Measurements from ENCODE around the gene MDFI.

The MDFI gene

GRCh38 chr6:41683523-41684310 lies 45.4 kb downstream of the MDFI start:
- TF ChIP-seq CTCF (IDR thresholded peaks at IDR 0.05) = peak; percentile 84
- peak overlapping the region; percentile 18 for H3K27ac ChIP-seq

DNA sequence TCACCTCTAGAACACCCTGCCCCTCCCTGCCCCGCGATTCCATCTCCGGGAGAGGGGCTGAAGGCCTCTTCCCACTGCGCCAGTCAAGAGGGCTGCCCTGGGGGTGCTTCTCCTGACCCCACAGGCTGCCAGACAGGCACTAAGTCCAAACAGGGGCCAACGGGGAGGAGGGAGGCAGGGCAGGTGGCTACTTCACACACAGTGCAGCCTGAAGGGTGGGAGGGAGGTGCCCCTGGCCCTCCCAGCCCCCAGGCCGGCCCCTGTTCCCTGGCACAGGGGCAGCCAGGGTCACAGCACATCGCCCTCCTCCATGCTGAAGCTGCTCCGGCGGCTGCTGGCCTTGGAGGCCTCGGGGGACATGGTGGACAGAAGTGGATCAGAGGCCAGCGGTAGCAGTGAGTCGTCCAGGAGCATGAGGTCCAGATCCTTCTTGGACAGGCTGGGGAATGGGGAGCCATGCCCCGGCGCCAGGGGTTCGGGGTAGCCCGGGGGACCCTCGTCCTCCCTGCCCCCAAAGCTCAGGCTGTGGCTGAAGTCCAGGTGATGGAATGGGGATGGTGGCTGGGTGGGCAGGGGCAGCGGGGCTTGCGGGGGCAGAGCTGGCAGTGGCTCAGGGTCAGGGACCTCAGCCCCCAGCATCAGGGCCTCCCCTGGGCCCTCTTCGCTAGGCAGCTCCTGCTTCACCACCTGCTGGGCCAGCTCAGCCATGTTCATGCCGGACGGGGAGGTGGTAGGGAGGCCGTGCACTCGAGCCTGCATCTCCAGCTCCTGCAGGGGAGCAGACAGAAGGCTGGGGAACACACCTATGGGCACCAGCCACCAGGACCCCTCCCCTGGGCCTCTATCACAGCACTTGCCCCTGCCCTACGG lies 46.3 kb downstream of the MDFI start:
- no peak for TF ChIP-seq CTCF (IDR thresholded peaks at IDR 0.05)
- Histone ChIP-seq H3K9me3 (no peaks in the 10 kb centered on the region), H3K4me1 (ENCODE audit: control insufficient read depth in 1 of 2, insufficient read depth in 1 of 2, low read depth in 1 of 2, low read length in 1 of 2) (peaks cover 20% of the 10 kb centered on the region in 2 experiments), H3K4me3 (ENCODE audit: low read depth in 1 of 2, low read length in 1 of 2) (no peak overlapping the region), H3K27ac (no peak overlapping the region), H3K27me3 (peaks cover 10% of the 10 kb centered on the region), H3K36me3 (peaks cover 60% of the 10 kb centered on the region)

More at GRCh38 chr6:41683523-41684310, 45.4 kb downstream of the MDFI start:
- peaks cover 10% of the 10 kb centered on the region for H3K27me3 ChIP-seq
- H3K36me3 ChIP-seq = peaks cover 52% of the 10 kb centered on the region
- peaks cover 20% of the 10 kb centered on the region in 2 experiments for H3K4me1 ChIP-seq (ENCODE audit: control insufficient read depth in 1 of 2, insufficient read depth in 1 of 2, low read depth in 1 of 2, low read length in 1 of 2)
- peak overlapping the region; percentile 46 to 66 for H3K4me3 ChIP-seq (ENCODE audit: low read depth in 1 of 2, low read length in 1 of 2)
- no peaks in the 10 kb centered on the region for H3K9me3 ChIP-seq

DNA sequence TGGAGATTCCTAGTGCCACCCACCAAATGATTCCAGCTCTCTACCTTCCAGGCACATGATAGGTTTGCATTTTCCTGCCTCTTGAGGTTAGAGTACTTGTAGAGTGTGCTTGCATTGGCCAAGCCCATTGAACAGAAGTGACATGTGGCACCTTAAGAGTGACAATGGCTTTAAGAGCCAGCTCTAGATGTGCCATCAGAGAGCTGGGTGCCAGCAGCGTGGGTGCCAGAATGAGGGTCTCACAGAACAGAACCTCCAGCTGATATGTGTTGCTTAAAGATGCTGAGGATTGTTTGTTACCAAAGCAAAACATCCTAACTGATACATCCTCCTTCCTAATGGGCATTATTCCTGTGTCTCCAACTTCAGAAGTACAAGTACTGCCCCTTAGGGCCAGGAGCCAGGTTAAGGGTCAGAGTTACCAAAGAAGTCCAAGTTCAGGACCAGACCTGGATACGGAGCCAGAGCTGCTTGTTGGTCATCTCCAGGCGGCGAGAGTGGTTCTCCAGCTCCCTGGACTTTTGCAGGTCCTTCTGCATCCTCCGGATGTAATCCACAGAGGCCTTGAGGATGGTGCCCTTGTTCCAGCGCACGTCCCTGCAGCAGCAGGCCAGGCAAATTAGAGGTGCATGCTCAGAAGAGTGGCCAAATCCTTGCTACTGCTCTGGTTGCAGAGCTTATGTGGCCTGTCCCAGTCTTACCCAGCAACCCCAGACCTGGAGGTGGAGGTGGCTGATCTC lies 47.5 kb downstream of the MDFI start:
- no peak overlapping the region for H3K4me3 ChIP-seq (ENCODE audit: low read depth in 1 of 2, low read length in 1 of 2)
- H3K9me3 ChIP-seq = no peaks in the 10 kb centered on the region
- no peak for TF ChIP-seq CTCF (IDR thresholded peaks at IDR 0.05)
- peaks cover 73% of the 10 kb centered on the region for H3K36me3 ChIP-seq
- H3K27ac ChIP-seq = no peak overlapping the region
- H3K27me3 ChIP-seq = peaks cover 10% of the 10 kb centered on the region
- peaks cover 20% of the 10 kb centered on the region in 2 experiments for H3K4me1 ChIP-seq (ENCODE audit: control insufficient read depth in 1 of 2, insufficient read depth in 1 of 2, low read depth in 1 of 2, low read length in 1 of 2)

GRCh38 chr6:41687501-41688175 lies 49.4 kb downstream of the MDFI start:
- H3K27me3 ChIP-seq = peaks cover 8% of the 10 kb centered on the region
- H3K4me1 ChIP-seq (ENCODE audit: control insufficient read depth in 1 of 2, insufficient read depth in 1 of 2, low read depth in 1 of 2, low read length in 1 of 2) = peaks cover 11 to 12% of the 10 kb centered on the region in 2 experiments
- TF ChIP-seq CTCF (IDR thresholded peaks at IDR 0.05) = no peak
- H3K4me3 ChIP-seq (ENCODE audit: low read depth in 1 of 2, low read length in 1 of 2) = no peak overlapping the region
- H3K27ac ChIP-seq = no peak overlapping the region
- H3K9me3 ChIP-seq = no peaks in the 10 kb centered on the region
- peaks cover 82% of the 10 kb centered on the region for H3K36me3 ChIP-seq
